ENCODE data around the gene TSPYL6. TPM values are rescaled to one million over a fixed set of nuclear protein-coding genes. Genes with fewer than 3 reads are reported as not detected.

The TSPYL6 gene
- total RNA-seq, 1 donor from 2014 or later = 0.31 TPM

Other genes with a start within 250 kb of the TSPYL6 start
- 13.6 TPM for gene ACYP2, start 140.6 kb downstream of the TSPYL6 start, total RNA-seq
- gene SPTBN1, start 200.1 kb upstream of the TSPYL6 start, total RNA-seq = 501 TPM

Measured in occipital lobe (tissue), 1 donor.